SK-N-SH treated with all-trans-retinoic acid at 6 μM for 48 hours (cell line): Measurements from ENCODE around the gene LRRC56.

Experiments
- ARNTL ChIP-seq: fragments of 450-650 bp; formaldehyde crosslinking; IDR thresholded peaks from 2 replicates; pipeline ENCODE4 v1.5.0; 2020; ENCODE audit warnings: low read depth, mild to moderate bottlenecking, moderate library complexity, borderline replicate concordance
- BACH2 ChIP-seq: fragments of 250-450 bp; sonication (Bioruptor Pico); IDR thresholded peaks from 2 replicates; pipeline ENCODE4 v1.9.0; 2021; ENCODE audit warnings: mild to moderate bottlenecking, borderline replicate concordance
- PPARA ChIP-seq: fragments of 250-450 bp; sonication (Bioruptor Pico); IDR thresholded peaks from 2 replicates; pipeline ENCODE4 v1.5.0; 2020; ENCODE audit warnings: mild to moderate bottlenecking, borderline replicate concordance

DNA sequence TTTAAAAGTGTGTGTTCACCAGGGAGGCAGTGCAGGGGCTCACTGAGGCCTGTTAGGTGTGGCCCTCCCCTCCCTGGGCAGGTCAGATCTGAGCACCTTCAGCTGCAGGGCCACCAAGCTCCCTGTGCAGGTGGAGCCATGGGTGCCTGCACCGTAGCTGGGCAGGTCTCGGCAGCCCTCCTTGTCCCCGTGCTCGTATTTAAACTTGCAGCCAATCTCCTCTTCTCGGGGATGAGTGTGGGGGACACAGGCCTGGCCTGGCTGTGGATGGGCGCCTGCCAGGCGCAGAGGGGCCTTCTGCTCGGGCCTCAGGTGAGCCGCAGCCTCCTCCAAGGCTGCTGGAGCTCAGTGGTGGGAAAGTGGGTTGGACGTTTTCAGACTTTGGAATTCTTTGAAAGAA is 58.1 kb downstream of the LRRC56 start:
- TF ChIP-seq ARNTL: no peak
- no peak for TF ChIP-seq BACH2 (CRISPR knock-in tag)
- TF ChIP-seq PPARA (CRISPR knock-in tag): no peak
